HepG2 (cell line): Measurements from ENCODE around the gene CASP3. TPM values are rescaled to one million over a fixed set of nuclear protein-coding genes. Genes with fewer than 3 reads are reported as not detected.

Experiments
- CAMTA2 ChIP-seq: sonication (generic); formaldehyde crosslinking; IDR thresholded peaks from 2 replicates; pipeline ENCODE4 v1.4.0; 2020; ENCODE audit warnings: mild to moderate bottlenecking, missing genetic modification reagents, borderline replicate concordance
- DMTF1 ChIP-seq: sonication (generic); formaldehyde crosslinking; IDR thresholded peaks from 2 replicates; pipeline ENCODE4 v1.4.0; 2020; ENCODE audit warnings: mild to moderate bottlenecking, missing genetic modification reagents
- FOXP4 ChIP-seq: sonication (generic); formaldehyde crosslinking; IDR thresholded peaks from 2 replicates; pipeline ENCODE4 v1.4.0; 2020; ENCODE audit warnings: missing genetic modification reagents
- GABPB1 ChIP-seq: IDR thresholded peaks from 2 replicates; pipeline ENCODE4 v1.6.1; 2016; ENCODE audit warnings: mild to moderate bottlenecking, missing genetic modification reagents, moderate library complexity, missing compliant biosample characterization
- HIVEP1 ChIP-seq: sonication (generic); formaldehyde crosslinking; IDR thresholded peaks from 2 replicates; pipeline ENCODE4 v1.4.0; 2020; ENCODE audit warnings: mild to moderate bottlenecking, missing genetic modification reagents
- KAT8 ChIP-seq: IDR thresholded peaks from 2 replicates; pipeline ENCODE4 v1.6.1; 2016; ENCODE audit warnings: missing genetic modification reagents, missing compliant biosample characterization
- KDM6A ChIP-seq: IDR thresholded peaks from 2 replicates; pipeline ENCODE4 v1.6.1; 2016; ENCODE audit warnings: low read depth
- KMT2B ChIP-seq: IDR thresholded peaks from 2 replicates; pipeline ENCODE4 v1.6.1; 2016; ENCODE audit warnings: missing genetic modification reagents, missing compliant biosample characterization
- PAWR ChIP-seq: sonication (generic); formaldehyde crosslinking; IDR thresholded peaks from 2 replicates; pipeline ENCODE4 v1.4.0; 2020; ENCODE audit warnings: missing genetic modification reagents, mild to moderate bottlenecking, borderline replicate concordance
- PREB ChIP-seq: sonication (generic); formaldehyde crosslinking; IDR thresholded peaks from 2 replicates; pipeline ENCODE4 v1.4.0; 2020; ENCODE audit warnings: missing genetic modification reagents
- RARA ChIP-seq: IDR thresholded peaks from 2 replicates; pipeline ENCODE4 v1.6.1; 2016; ENCODE audit warnings: missing genetic modification reagents, missing compliant biosample characterization
- RBM39 ChIP-seq: fragments of 200-400 bp; formaldehyde crosslinking; IDR thresholded peaks from one replicate; pipeline ENCODE4 v1.6.1; 2018; ENCODE audit warnings: antibody characterized with exemption, mild to moderate bottlenecking, low read depth, low read length; ENCODE audit not compliant: poor library complexity, severe bottlenecking
- ZFP82 ChIP-seq: sonication (generic); formaldehyde crosslinking; IDR thresholded peaks from 2 replicates; pipeline ENCODE4 v1.5.1; 2020; ENCODE audit warnings: mild to moderate bottlenecking, missing genetic modification reagents, borderline replicate concordance
- ZNF747 ChIP-seq: sonication (generic); formaldehyde crosslinking; IDR thresholded peaks from 2 replicates; pipeline ENCODE4 v1.8.1; 2023; ENCODE audit warnings: missing genetic modification reagents, mild to moderate bottlenecking, borderline replicate concordance
- ZNF816 ChIP-seq: sonication (generic); formaldehyde crosslinking; IDR thresholded peaks from 2 replicates; pipeline ENCODE4 v1.8.0; 2022; ENCODE audit warnings: missing genetic modification reagents, mild to moderate bottlenecking, borderline replicate concordance
- polyA plus RNA-seq, 8 experiments: library from polyadenylated mRNA; depleted of rRNA in 3 of 8; stranded (reverse) in 7 of 8; unstranded in 1 of 8; fragments of >200 nt; fragmentation: Illumina TruSeq in 4 of 8; extraction: Trizol in 4 of 8; gene quantifications; 2 replicates each; pipeline versions ENCODE4 v1.2.1 to v1.2.3, GENCODE V29; 2011 to 2016; ENCODE audit warnings: low read depth in 4 of 8, missing spikeins in 1 of 8, mixed read lengths in 1 of 8; ENCODE audit not compliant: insufficient read depth in 1 of 8
- total RNA-seq, 5 experiments: library from RNA; depleted of rRNA; stranded (reverse); fragments of >200 nt; fragmentation: Illumina TruSeq; extraction: Trizol; gene quantifications; 2 replicates each; pipeline ENCODE4 v1.2.3, GENCODE V29; 2016; ENCODE audit warnings: low read depth in 1 of 5
- TF ChIP-seq, protein P1 (sequence below): sonication (generic); formaldehyde crosslinking; IDR thresholded peaks from 2 replicates; pipeline ENCODE4 v1.5.1; 2020; ENCODE audit warnings: missing genetic modification reagents, mild to moderate bottlenecking, borderline replicate concordance
- TF ChIP-seq, protein P2 (sequence below): sonication (generic); formaldehyde crosslinking; IDR thresholded peaks from 2 replicates; pipeline ENCODE4 v1.8.1; 2023; ENCODE audit warnings: mild to moderate bottlenecking, moderate library complexity, missing genetic modification reagents

Gene CASP3
- total and polyA plus RNA-seq, 2 of the 13 experiments (the other 11 are each of a cell fraction or from before 2014, with no cell fraction given): 26.0 to 77.8 TPM

- TF ChIP-seq PREB (CRISPR knock-in tag): no peak
- TF ChIP-seq ZNF816: no peak; the same call in 1 of the 2 replicates
- TF ChIP-seq PAWR (CRISPR knock-in tag): no peak
- TF ChIP-seq, protein P1, sequence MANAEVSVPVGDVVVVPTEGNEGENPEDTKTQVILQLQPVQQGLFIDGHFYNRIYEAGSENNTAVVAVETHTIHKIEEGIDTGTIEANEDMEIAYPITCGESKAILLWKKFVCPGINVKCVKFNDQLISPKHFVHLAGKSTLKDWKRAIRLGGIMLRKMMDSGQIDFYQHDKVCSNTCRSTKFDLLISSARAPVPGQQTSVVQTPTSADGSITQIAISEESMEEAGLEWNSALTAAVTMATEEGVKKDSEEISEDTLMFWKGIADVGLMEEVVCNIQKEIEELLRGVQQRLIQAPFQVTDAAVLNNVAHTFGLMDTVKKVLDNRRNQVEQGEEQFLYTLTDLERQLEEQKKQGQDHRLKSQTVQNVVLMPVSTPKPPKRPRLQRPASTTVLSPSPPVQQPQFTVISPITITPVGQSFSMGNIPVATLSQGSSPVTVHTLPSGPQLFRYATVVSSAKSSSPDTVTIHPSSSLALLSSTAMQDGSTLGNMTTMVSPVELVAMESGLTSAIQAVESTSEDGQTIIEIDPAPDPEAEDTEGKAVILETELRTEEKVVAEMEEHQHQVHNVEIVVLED (CRISPR knock-in tag): peak; percentile 90
- peak; percentile 22 for TF ChIP-seq RARA (CRISPR knock-in tag)
- TF ChIP-seq GABPB1 (CRISPR knock-in tag): peak; percentile 75
- no peak for TF ChIP-seq KDM6A (CRISPR knock-in tag)
- TF ChIP-seq HIVEP1 (CRISPR knock-in tag): no peak
- no peak for TF ChIP-seq RBM39
- 0 out of 2 replicates have a peak, but pooled peaks have one; percentile 66 for TF ChIP-seq CAMTA2 (CRISPR knock-in tag)
- peak; percentile 48; the same call in 1 of the 2 replicates for TF ChIP-seq FOXP4
- no peak for TF ChIP-seq DMTF1
- no peak for TF ChIP-seq ZFP82 (CRISPR knock-in tag)
- TF ChIP-seq, protein P2, sequence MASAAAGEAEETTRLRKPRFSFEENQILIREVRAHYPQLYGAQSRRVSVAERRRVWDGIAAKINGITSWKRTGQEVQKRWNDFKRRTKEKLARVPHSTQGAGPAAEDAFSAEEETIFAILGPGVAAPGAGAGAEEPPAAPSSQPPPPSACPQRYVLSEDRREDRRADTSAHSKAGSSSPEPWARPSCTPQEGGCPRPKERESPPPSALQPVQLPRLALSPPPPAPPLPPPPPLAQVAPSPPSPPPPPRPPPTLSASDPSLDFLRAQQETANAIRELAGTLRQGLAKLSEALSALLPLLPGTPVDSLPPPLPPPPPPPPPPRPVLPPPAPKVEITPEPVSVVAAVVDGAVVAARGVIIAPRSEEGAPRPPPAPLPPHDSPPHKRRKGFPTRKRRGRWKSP: peak; percentile 25; the same call in 1 of the 2 replicates
- peak; percentile 18; the same call in 1 of the 2 replicates for TF ChIP-seq KMT2B (CRISPR knock-in tag)
- TF ChIP-seq KAT8 (CRISPR knock-in tag): peak; percentile 1
- peak; percentile 34; the same call in 1 of the 2 replicates for TF ChIP-seq ZNF747
These were observed at the start of gene CASP3, which contains the start of gene PRIMPOL (continued) for GRCh38 chr4:184649026-184649970.
